HCT116 (cell line): ENCODE measurements around the gene SEC31A. TPM values are rescaled to one million over a fixed set of nuclear protein-coding genes. Genes with fewer than 3 reads are reported as not detected.
A peak's percentile ranks its signal among the peaks of the same experiment; 100 is the strongest.

ENCODE experiments used
- ATAC-seq: fragments of 200-7000 bp; cut with Tn5 transposase; 2 replicates; pipeline ENCODE4 v1.9.1; 2020; ENCODE audit warnings: mild to moderate bottlenecking, moderate library complexity
- BruUV-seq: library from RNA; stranded (reverse); fragments of 400-500 nt; replicated peaks from 2 replicates; lab custom pipeline; 2021; lab: Mats Ljungman, UMichigan
- CTCF ChIA-PET: fragments of 300-600 bp; sonication (Branson Sonifier 250); formaldehyde crosslinking; loops from one replicate; lab custom pipeline; 2021; ENCODE audit warnings: antibody characterized with exemption; lab: Charles Lee
- POLR2A ChIA-PET: fragments of 300-600, 350-600 bp; sonication (Branson Sonifier 250); formaldehyde crosslinking; loops from one replicate; lab custom pipeline; 2021; ENCODE audit warnings: antibody characterized with exemption; lab: Charles Lee
- RAD21 ChIA-PET, 2 experiments: fragments of 300-600 bp; sonication (Branson Sonifier 250); formaldehyde crosslinking; loops; one replicate each; lab custom pipeline; 2023; ENCODE audit warnings: low total read pairs in 2 of 2; ENCODE audit not compliant: uncharacterized antibody in 2 of 2, unreplicated experiment in 2 of 2, low non-redundant PET in 1 of 2; lab: Charles Lee
- DNase-seq: peaks from one replicate; pipeline ENCODE4 v3.0.0-alpha.2; 2010; ENCODE audit warnings: low read depth, low spot score
- H2AFZ ChIP-seq: fragments of 200-600 bp; shearing (Covaris generic), sonication (generic); 2 replicates; pipeline ENCODE4 v1.6.1; 2017; ENCODE audit warnings: low read depth, mixed run types, mixed read lengths, antibody characterized with exemption, low read length; ENCODE audit not compliant: poor library complexity, severe bottlenecking
- H3K27ac ChIP-seq: 2 replicates; pipeline ENCODE4 v1.5.1; 2012; ENCODE audit warnings: low read depth, low read length
- H3K27me3 ChIP-seq: fragments of 200-600 bp; sonication (generic); 2 replicates; pipeline ENCODE4 v1.6.1; 2016; ENCODE audit warnings: mixed run types, low read length, mixed read lengths; ENCODE audit not compliant: insufficient read depth
- H3K36me3 ChIP-seq, 2 experiments: fragments of 200-500 bp in 1 of 2; fragments of 200-600 bp in 1 of 2; sonication (Bioruptor generic) in 1 of 2; sonication (generic) in 1 of 2; 2 replicates each; pipeline versions ENCODE4 v1.5.1 to v1.6.1; 2014 to 2016; ENCODE audit warnings: low read length in 2 of 2, inconsistent platforms in 1 of 2, mixed read lengths in 1 of 2, mixed run types in 1 of 2; ENCODE audit not compliant: insufficient read depth in 2 of 2, control insufficient read depth in 1 of 2
- H3K4me1 ChIP-seq, 2 experiments: fragments of 200-600 bp in 1 of 2; sonication (generic) in 1 of 2; 2 replicates each; pipeline versions ENCODE4 v1.5.1 to v1.6.1; 2012 to 2017; ENCODE audit warnings: low read length in 2 of 2, inconsistent platforms in 1 of 2, mild to moderate bottlenecking in 1 of 2, mixed read lengths in 1 of 2, mixed run types in 1 of 2, moderate library complexity in 1 of 2; ENCODE audit not compliant: insufficient read depth in 2 of 2, control insufficient read depth in 1 of 2
- H3K4me2 ChIP-seq: fragments of 200-600 bp; sonication (generic); 2 replicates; pipeline ENCODE4 v1.6.1; 2017; ENCODE audit warnings: mixed run types, low read length, mixed read lengths
- H3K4me3 ChIP-seq, 2 experiments: fragments of 200-600 bp in 1 of 2; sonication (generic) in 1 of 2; replicated peaks in 1 of 2; 2 replicates each; pipeline ENCODE4 v1.5.1; 2011 to 2016; ENCODE audit warnings: low read length in 2 of 2, control low read depth in 1 of 2, low read depth in 1 of 2, mild to moderate bottlenecking in 1 of 2, mixed read lengths in 1 of 2, mixed run types in 1 of 2
- H3K79me2 ChIP-seq: fragments of 200-600 bp; sonication (generic); 2 replicates; pipeline ENCODE4 v1.6.1; 2017; ENCODE audit warnings: mild to moderate bottlenecking, mixed run types, low read length, moderate library complexity, mixed read lengths; ENCODE audit not compliant: insufficient read depth
- H3K9ac ChIP-seq: fragments of 200-600 bp; sonication (generic); 2 replicates; pipeline ENCODE4 v1.6.1; 2016; ENCODE audit warnings: low read length, mixed read lengths
- H3K9me2 ChIP-seq: fragments of 200-600 bp; sonication (generic), shearing (Covaris generic); 2 replicates; pipeline ENCODE4 v1.6.1; 2017; ENCODE audit warnings: mixed run types, mild to moderate bottlenecking, moderate library complexity; ENCODE audit not compliant: insufficient read depth
- H3K9me3 ChIP-seq, 2 experiments: fragments of 200-500 bp in 1 of 2; fragments of 200-600 bp in 1 of 2; sonication (Bioruptor generic) in 1 of 2; sonication (generic) in 1 of 2; 2 replicates each; pipeline ENCODE4 v1.6.1; 2014 to 2017; ENCODE audit warnings: low read length in 2 of 2, mixed read lengths in 2 of 2, inconsistent platforms in 1 of 2, low read depth in 1 of 2, mild to moderate bottlenecking in 1 of 2, mixed run types in 1 of 2, moderate library complexity in 1 of 2; ENCODE audit not compliant: control insufficient read depth in 1 of 2, insufficient read depth in 1 of 2
- H4K20me1 ChIP-seq: fragments of 200-600 bp; sonication (generic), shearing (Covaris generic); 2 replicates; pipeline ENCODE4 v1.6.1; 2017; ENCODE audit warnings: mixed run types, mild to moderate bottlenecking, moderate library complexity; ENCODE audit not compliant: insufficient read depth
- CBX3 ChIP-seq: IDR thresholded peaks from 2 replicates; pipeline ENCODE4 v1.6.1; 2012; ENCODE audit warnings: low read depth
- CEBPB ChIP-seq: IDR thresholded peaks from 2 replicates; pipeline ENCODE4 v1.6.1; 2012; ENCODE audit warnings: low read depth
- EGR1 ChIP-seq: IDR thresholded peaks from 2 replicates; pipeline ENCODE4 v1.6.1; 2012; ENCODE audit warnings: low read depth
- ELF1 ChIP-seq: IDR thresholded peaks from 2 replicates; pipeline ENCODE4 v1.6.1; 2012; ENCODE audit warnings: low read depth, borderline replicate concordance
- EZH2 ChIP-seq: fragments of 200-600 bp; sonication (generic); IDR thresholded peaks from 2 replicates; pipeline ENCODE4 v1.6.1; 2017; ENCODE audit warnings: antibody characterized with exemption, mixed run types
- FOSL1 ChIP-seq: IDR thresholded peaks from 2 replicates; pipeline ENCODE4 v1.6.1; 2012; ENCODE audit warnings: low read depth
- JUND ChIP-seq: IDR thresholded peaks from 2 replicates; pipeline ENCODE4 v1.6.1; 2012
- POLR2A ChIP-seq: IDR thresholded peaks from 2 replicates; pipeline ENCODE4 v1.7.0; 2011; ENCODE audit warnings: borderline replicate concordance; ENCODE audit not compliant: insufficient read depth, insufficient read length; ENCODE audit errors: extremely low read depth
- POLR2AphosphoS5 ChIP-seq: IDR thresholded peaks from 2 replicates; pipeline ENCODE4 v1.6.1; 2011; ENCODE audit warnings: mild to moderate bottlenecking, low read depth, low read length, moderate library complexity
- RAD21 ChIP-seq: IDR thresholded peaks from 2 replicates; pipeline ENCODE4 v1.6.1; 2012; ENCODE audit warnings: low read depth, mild to moderate bottlenecking
- REST ChIP-seq: IDR thresholded peaks from 2 replicates; pipeline ENCODE4 v1.6.1; 2012; ENCODE audit warnings: low read depth
- TCF7L2 ChIP-seq: IDR thresholded peaks from 2 replicates; pipeline ENCODE4 v1.7.0; 2011; ENCODE audit warnings: borderline replicate concordance, inconsistent platforms; ENCODE audit not compliant: insufficient read depth, insufficient read length; ENCODE audit errors: extremely low read depth
- YY1 ChIP-seq: IDR thresholded peaks from 2 replicates; pipeline ENCODE4 v1.6.1; 2011; ENCODE audit warnings: low read length, low read depth, moderate library complexity, mild to moderate bottlenecking; ENCODE audit not compliant: insufficient replicate concordance; ENCODE audit errors: extremely low read depth
- intact Hi-C: fragments of 100-400 bp; cut with micrococcal nuclease; formaldehyde crosslinking; loops from 2 replicates; pipeline ENCODE4 v1.10.0; 2022
- total RNA-seq: library from RNA; stranded (reverse); gene quantifications from one replicate; pipeline ENCODE4 v1.2.1, GENCODE V29; 2021; ENCODE audit not compliant: unreplicated experiment
- TF ChIP-seq, protein P1 (sequence below): IDR thresholded peaks from 2 replicates; pipeline ENCODE4 v1.6.1; 2012
- TF ChIP-seq, protein P2 (sequence below), 3 experiments: fragments of 200-600 bp in 1 of 3; sonication (generic) in 1 of 3; IDR thresholded peaks in 2 of 3; conservative IDR thresholded peaks in 1 of 3; 2 replicates each; pipeline ENCODE4 v1.5.1; 2012 to 2017; ENCODE audit warnings: low read depth in 2 of 3, low read length in 2 of 3, antibody characterized with exemption in 1 of 3, borderline replicate concordance in 1 of 3, control low read depth in 1 of 3, mild to moderate bottlenecking in 1 of 3, mixed read lengths in 1 of 3, mixed run types in 1 of 3, moderate library complexity in 1 of 3; ENCODE audit not compliant: insufficient read depth in 1 of 3

Gene SEC31A
- total RNA-seq, 1 experiment from 2014 or later: 78.5 TPM

DNA sequence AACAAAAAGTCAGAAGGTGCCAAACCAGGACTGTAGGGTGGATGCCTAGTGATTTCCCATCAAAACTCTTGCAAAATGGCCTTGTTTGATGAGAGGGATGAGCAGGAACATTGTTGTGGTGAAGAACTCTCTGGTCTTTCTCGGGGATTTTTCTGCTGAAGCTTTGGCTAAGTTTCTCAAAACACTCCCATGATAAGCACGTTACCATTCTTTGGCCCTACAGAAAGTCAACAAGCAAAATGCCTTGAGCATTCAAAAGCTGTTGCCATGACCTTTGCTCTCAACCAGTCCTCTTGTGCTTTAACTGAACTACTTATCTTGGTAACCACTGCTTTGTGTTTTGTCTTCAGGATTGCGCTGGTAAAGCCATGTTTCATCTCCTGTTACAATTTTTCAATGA is 3.0 kb upstream of the SEC31A start:
- POLR2A ChIA-PET: no interaction called here
- Histone ChIP-seq H3K4me2 (no peak overlapping the region), H3K4me1 (peaks cover 9 to 38% of the 10 kb centered on the region in 2 experiments; a peak in 3 of 4 replicates), H3K9ac (no peak overlapping the region), H3K9me3 (no peaks in the 10 kb centered on the region), H3K4me3 (no peak overlapping the region), H3K9me2 (no peaks in the 10 kb centered on the region), H3K27ac (no peak overlapping the region), H4K20me1 (peaks cover 18% of the 10 kb centered on the region; the same call in 1 of the 2 replicates), H3K79me2 (peaks cover 84% of the 10 kb centered on the region), H3K27me3 (no peaks in the 10 kb centered on the region), H3K36me3 (peaks cover 43 to 44% of the 10 kb centered on the region in 2 experiments), H2AFZ (no peak overlapping the region)
- TF ChIP-seq, protein P1, sequence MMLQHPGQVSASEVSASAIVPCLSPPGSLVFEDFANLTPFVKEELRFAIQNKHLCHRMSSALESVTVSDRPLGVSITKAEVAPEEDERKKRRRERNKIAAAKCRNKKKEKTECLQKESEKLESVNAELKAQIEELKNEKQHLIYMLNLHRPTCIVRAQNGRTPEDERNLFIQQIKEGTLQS: no peak
- TF ChIP-seq POLR2A (no peak), REST (no peak)
- RAD21 ChIA-PET: no interaction called here
- no peak for DNase-seq
- ATAC-seq: no peak
- no TSS peak for BruUV-seq
- CTCF ChIA-PET: no interaction called here
- intact Hi-C loops: no loop called here

- POLR2A ChIA-PET: interaction anchor here (0.7 to 1.0 kb wide), 2 partner anchors 8 to 40 kb away, joined by 3 to 12 read pairs; partner anchors contain the start of gene THAP9
- Histone ChIP-seq H3K9me2 (no peaks in the 10 kb centered on the region), H3K9ac (peak overlapping the region; percentile 91), H2AFZ (no peak overlapping the region), H3K4me1 (peaks cover 3 to 30% of the 10 kb centered on the region in 2 experiments; a peak in 3 of 4 replicates), H3K4me3 (no peak overlapping the region), H3K79me2 (peaks cover 83% of the 10 kb centered on the region), H4K20me1 (peaks cover 11% of the 10 kb centered on the region; the same call in 1 of the 2 replicates), H3K27me3 (no peaks in the 10 kb centered on the region), H3K27ac (no peak overlapping the region), H3K4me2 (peak overlapping the region; percentile 82), H3K9me3 (no peaks in the 10 kb centered on the region), H3K36me3 (peaks cover 34% of the 10 kb centered on the region in 2 experiments)
- intact Hi-C loops: no loop called here
- no peak for ATAC-seq
- CTCF ChIA-PET: no interaction called here
- RAD21 ChIA-PET: no interaction called here
- no TSS peak for BruUV-seq
- no peak for DNase-seq
- no peak for TF ChIP-seq EZH2
- TF ChIP-seq, protein P2, sequence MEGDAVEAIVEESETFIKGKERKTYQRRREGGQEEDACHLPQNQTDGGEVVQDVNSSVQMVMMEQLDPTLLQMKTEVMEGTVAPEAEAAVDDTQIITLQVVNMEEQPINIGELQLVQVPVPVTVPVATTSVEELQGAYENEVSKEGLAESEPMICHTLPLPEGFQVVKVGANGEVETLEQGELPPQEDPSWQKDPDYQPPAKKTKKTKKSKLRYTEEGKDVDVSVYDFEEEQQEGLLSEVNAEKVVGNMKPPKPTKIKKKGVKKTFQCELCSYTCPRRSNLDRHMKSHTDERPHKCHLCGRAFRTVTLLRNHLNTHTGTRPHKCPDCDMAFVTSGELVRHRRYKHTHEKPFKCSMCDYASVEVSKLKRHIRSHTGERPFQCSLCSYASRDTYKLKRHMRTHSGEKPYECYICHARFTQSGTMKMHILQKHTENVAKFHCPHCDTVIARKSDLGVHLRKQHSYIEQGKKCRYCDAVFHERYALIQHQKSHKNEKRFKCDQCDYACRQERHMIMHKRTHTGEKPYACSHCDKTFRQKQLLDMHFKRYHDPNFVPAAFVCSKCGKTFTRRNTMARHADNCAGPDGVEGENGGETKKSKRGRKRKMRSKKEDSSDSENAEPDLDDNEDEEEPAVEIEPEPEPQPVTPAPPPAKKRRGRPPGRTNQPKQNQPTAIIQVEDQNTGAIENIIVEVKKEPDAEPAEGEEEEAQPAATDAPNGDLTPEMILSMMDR (IDR thresholded peaks at IDR 0.05 in 2 of 3, conservative IDR thresholded peaks at IDR 0.05 in 1 of 3; ENCODE audit: borderline replicate concordance in 1 of 3, insufficient read depth in 1 of 3, low read depth in 2 of 3, low read length in 2 of 3): no peak
- no peak for TF ChIP-seq CBX3
- no peak; the same call in 1 of the 2 replicates for TF ChIP-seq POLR2AphosphoS5
- TF ChIP-seq CEBPB: no peak
- no peak for TF ChIP-seq POLR2A
- no peak for TF ChIP-seq RAD21
- no peak for TF ChIP-seq YY1
- TF ChIP-seq ELF1: no peak
- TF ChIP-seq EGR1: no peak
- TF ChIP-seq TCF7L2: no peak
- TF ChIP-seq FOSL1: no peak
- TF ChIP-seq, protein P1: no peak
- TF ChIP-seq JUND: no peak
Measured at GRCh38 chr4:82892467-82892802, 1.5 kb upstream of the SEC31A start.
